Retinal pigment epithelial cell (primary cell): Measurements from ENCODE around the gene VPS26C.

Experiments used
- DNase-seq: peaks from one replicate; pipeline ENCODE4 v3.0.0-alpha.2; 2010; ENCODE audit warnings: low read depth
- H3K4me3 ChIP-seq: 2 replicates; pipeline ENCODE4 v1.5.1; 2011; ENCODE audit warnings: mild to moderate bottlenecking, low read length, control low read depth, moderate library complexity
- CTCF ChIP-seq: conservative IDR thresholded peaks from 2 replicates; pipeline ENCODE4 v1.5.1; 2011; ENCODE audit warnings: low read depth, low read length, control low read depth, inconsistent platforms

The VPS26C gene

GRCh38 chr21:37192019-37192418 is 75.1 kb downstream of the VPS26C start:
- TF ChIP-seq CTCF = no peak
- no peak for DNase-seq
- H3K4me3 ChIP-seq = no peak overlapping the region

- DNase-seq = no peak
- H3K4me3 ChIP-seq = no peak overlapping the region
- no peak for TF ChIP-seq CTCF
Measured at GRCh38 chr21:37188825-37189224, 78.3 kb downstream of the VPS26C start.

GRCh38 chr21:37186983-37187382 is 80.2 kb downstream of the VPS26C start:
- no peak for TF ChIP-seq CTCF
- no peak for DNase-seq
- H3K4me3 ChIP-seq = no peak overlapping the region

GRCh38 chr21:37184784-37185593 is 82.1 kb downstream of the VPS26C start:
- no peak for TF ChIP-seq CTCF
- H3K4me3 ChIP-seq = no peak overlapping the region
- DNase-seq = no peak

- no peak for DNase-seq
- no peak for TF ChIP-seq CTCF
- no peak overlapping the region for H3K4me3 ChIP-seq
Measured at GRCh38 chr21:37183749-37184148, 83.4 kb downstream of the VPS26C start.

GRCh38 chr21:37182222-37182621 is 84.9 kb downstream of the VPS26C start:
- no peak for TF ChIP-seq CTCF
- DNase-seq = no peak
- no peak overlapping the region for H3K4me3 ChIP-seq

GRCh38 chr21:37181059-37181458 is 86.1 kb downstream of the VPS26C start:
- H3K4me3 ChIP-seq = no peak overlapping the region
- no peak for DNase-seq

More at GRCh38 chr21:37181059-37181458, 86.1 kb downstream of the VPS26C start:
- TF ChIP-seq CTCF = no peak
